SU-DHL-6 (cell line): ENCODE data around the gene ZNF473.
"Not testable (repeated sequence)": the region's sequence is repeated elsewhere in the genome, so short reads cannot be mapped to it uniquely, and the experiment has no call there.

Source experiments
- EZH2phosphoT487 ChIP-seq: fragments of 200-600 bp; sonication (generic), shearing (Covaris generic); conservative IDR thresholded peaks from 2 replicates; pipeline ENCODE4 v1.6.1; 2018; ENCODE audit warnings: mild to moderate bottlenecking, antibody characterized with exemption, low read length, moderate library complexity, mixed read lengths
- TF ChIP-seq, protein P1 (sequence below): fragments of 200-600 bp; sonication (generic); IDR thresholded peaks from one replicate; pipeline ENCODE4 v1.5.1; 2017; ENCODE audit warnings: antibody characterized with exemption, mild to moderate bottlenecking, low read length, moderate library complexity; ENCODE audit not compliant: insufficient read depth, poor library complexity, severe bottlenecking

DNA sequence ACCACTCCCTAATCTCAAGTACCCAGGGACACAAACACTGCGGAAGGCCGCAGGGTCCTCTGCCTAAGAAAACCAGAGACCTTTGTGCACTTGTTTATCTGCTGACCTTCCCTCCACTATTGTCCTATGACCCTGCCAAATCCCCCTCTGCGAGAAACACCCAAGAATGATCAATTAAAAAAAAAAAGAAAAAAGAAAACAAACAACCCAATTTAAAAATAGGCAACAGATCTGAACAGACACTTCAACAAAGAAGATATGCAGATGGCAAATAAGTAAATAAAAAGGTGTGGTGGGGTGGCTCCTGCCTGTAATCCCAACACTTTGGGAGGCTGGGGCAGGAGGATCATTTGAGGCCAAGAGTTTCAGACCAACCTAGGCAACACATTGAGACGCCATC lies 61.3 kb downstream of the ZNF473 start:
- TF ChIP-seq EZH2phosphoT487, result not testable (repeated sequence)
- TF ChIP-seq, protein P1, sequence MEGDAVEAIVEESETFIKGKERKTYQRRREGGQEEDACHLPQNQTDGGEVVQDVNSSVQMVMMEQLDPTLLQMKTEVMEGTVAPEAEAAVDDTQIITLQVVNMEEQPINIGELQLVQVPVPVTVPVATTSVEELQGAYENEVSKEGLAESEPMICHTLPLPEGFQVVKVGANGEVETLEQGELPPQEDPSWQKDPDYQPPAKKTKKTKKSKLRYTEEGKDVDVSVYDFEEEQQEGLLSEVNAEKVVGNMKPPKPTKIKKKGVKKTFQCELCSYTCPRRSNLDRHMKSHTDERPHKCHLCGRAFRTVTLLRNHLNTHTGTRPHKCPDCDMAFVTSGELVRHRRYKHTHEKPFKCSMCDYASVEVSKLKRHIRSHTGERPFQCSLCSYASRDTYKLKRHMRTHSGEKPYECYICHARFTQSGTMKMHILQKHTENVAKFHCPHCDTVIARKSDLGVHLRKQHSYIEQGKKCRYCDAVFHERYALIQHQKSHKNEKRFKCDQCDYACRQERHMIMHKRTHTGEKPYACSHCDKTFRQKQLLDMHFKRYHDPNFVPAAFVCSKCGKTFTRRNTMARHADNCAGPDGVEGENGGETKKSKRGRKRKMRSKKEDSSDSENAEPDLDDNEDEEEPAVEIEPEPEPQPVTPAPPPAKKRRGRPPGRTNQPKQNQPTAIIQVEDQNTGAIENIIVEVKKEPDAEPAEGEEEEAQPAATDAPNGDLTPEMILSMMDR, result not testable (repeated sequence)
